ENCODE measurements around the gene EIF4E.
"Not testable (repeated sequence)": the region's sequence is repeated elsewhere in the genome, so short reads cannot be mapped to it uniquely, and the experiment has no call there.

EIF4E gene

DNA sequence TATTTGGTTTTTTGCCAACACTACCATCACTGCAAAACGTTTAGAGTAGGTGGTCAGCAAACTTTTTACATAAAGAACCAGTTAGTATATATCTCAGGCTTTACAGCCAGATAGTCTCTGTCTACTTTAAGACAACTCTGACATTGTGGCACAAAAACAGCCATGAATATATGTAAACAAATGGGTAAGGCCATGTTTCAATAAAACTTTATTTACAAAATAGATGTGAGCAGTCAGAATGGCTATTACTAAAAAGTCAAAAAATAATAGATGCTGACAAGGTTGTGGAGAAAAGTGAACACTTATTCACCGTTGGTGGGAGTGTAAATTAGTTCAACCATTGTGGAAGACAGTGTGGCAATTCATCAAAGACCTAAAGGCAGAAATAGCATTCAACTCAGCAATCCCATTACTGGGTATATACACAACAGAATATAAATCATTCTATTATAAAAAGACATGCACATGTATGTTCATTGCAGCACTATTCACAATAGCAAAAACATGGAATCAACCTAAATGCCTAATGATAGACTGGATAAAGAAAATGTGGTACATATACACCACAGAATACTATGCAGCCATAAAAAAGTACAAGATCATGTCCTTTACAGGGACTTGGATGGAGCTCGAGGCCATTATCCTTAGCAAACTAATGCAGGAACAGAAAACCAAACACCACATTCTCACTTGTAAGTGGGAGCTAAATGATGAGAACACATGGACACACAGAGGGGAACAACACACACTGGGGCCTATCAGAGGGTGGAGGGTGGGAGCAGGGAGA lies 56.6 kb downstream of the EIF4E start:
- DNase-seq: not testable (repeated sequence)

DNA sequence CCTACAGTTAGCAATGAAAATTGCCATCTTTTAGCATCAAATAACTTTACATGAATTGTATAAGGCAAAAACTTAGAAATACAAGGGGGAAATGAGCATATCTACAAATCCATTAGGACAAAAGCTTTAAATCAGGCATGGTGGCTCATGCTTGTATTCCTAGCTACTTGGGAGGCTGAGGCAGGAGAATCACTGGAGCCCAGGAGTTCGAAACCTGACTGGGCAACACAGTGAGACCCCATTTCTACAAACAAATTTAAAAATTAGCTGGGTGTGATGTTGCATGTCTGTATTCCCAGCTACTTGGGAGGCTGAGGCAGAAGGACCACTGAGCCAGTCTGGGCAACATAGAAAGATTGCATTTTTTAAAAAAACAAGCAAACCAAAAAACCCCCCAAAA lies 61.3 kb downstream of the EIF4E start:
- DNase-seq: no peak

DNA sequence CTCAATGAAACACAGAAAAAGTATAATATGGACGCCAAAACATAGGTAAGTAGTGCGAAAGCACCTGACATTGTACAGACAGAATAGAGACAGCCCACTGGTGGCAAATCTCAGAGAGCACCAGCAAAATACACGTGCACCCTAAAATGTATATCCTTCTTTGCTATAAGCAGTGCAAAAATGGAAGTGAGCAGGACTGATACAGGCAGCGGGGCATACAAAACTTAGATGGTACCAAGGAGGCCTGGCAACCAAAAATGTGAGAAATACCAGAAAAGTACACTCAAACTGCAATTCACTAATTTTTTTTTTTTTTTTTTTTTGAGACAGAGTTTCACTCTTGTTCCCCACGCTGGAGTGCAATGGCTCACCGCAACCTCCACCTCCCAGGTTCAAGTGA lies 63.9 kb downstream of the EIF4E start:
- no peak for DNase-seq

DNA sequence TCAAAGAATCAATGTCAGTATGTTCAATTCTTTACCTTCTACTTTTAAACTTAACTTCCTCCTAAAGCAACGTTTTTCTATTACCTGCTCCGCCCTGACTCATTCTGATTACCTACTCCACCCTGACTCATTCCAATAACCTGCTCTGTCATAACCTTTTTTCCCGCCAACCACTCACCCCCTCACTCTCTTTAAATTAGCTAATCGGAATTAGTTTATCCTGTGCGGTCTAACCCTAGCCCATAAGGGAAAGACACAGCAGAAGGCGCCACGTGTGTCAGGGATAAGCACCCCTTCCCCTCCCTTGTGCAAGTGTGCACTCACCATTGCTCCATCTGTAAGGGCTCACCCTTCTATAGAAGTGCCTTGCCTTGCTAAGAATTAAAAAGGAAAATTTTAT lies 64.4 kb downstream of the EIF4E start:
- no peak for DNase-seq

DNA sequence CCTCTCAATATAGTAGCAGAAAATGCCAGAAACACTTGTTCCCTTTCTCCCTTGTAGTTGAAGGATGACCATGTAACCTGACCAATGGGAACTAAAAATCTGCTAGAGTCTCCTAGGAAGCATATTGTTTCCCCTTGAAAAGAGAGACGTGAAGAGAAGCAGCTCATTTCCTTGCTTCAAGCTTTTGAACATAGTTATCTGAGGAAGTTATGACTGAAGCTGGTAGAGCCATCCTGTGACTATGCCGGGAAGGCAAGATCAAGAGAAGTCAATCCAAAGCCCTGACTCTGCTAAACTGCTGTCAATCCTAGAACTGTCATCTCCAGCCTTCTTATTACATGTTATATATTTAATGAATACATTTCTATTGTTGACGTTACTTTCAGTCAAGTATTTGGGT lies 66.6 kb downstream of the EIF4E start:
- no peak for DNase-seq

DNA sequence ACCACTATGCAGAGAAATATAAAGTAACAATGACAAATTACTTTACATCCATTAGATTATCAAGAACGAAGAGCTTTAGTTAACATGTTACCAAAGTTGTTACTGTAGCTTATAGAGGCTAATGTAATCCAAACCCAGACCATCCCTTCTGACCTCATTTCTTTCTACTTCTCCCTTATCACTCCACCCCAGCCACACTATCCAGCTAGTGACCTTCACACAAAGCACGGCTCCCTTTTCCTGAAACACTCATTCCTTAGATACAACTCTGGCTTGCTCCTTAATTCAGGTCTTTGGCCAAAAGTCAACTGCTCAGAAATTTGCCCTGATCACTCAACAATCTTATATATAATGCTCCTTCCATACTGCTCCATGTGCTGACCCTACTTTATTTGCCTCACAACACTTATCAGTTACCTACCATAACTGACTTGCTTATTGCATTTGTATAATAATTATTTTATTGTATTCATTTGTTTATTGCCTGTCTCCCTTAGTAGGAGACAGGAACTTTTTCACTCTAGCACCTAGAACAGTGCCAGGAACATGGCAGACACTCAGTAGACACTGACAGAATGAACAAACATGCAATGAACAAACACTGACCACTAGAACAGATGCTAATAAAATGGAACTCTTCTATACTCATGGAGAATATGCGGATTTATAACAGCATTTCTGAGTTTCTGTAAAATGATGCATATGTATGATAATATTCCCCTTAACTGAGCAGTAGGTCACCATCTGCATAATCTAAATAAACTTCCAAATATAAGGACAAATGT lies 67.6 kb downstream of the EIF4E start:
- no peak for DNase-seq

DNA sequence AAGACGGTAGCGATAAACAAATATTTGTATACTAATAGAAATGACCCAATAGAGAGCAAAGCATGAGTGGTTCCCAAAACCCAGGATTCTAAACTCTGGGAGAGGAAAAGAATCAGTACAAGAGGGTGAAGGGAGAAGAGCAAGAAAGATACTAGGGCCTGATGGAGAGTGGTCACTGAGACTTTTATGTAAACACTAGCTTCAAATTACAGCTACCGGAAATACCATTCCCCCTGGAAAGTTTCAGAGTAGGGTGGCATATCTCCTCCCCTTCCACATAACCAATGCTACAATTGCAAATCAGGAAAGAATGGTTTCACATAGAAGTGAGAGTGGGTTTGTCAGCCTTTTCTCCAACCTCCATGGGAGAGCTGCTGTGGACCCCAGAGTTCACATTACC lies 77.1 kb downstream of the EIF4E start:
- no peak for DNase-seq

DNA sequence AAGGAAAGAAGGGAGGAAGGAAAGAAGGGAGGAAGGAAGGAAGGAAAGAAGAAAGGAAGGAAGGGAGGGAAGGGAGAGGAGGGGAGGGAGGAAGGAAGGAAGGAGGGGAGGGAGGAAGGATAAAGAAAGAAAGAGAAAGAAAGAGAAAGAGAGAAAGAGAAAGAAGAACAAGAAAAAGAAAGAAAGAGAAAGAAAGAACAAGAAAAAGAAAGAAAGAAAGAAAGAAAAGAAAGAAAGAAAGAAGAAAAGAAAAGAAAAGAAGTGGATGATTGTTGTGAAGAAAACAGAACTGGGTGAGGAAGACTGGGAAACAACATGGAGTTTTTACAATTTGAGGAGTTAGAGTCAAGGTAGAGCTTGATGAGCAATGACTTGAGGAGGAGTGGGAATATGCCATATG lies 78.0 kb downstream of the EIF4E start:
- DNase-seq: no peak

DNA sequence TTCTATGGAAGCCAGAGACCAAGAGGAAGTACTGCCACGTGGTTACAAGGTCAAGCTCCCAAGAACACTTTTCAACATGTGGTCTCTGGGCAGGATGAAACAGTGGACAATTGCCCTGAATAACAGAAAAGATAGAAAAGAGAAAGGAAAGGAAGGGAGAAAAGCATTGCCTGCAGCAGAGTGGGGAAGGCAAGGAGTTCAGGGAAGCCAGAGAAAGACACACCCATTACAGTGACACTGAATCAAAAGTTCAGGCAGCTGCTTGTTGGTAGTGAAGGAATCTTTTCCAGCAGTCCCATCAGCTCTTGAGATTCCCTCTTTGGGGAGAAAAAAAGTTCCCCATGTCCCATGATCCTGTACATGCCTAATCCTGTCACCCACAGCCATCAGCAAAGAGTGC lies 80.5 kb downstream of the EIF4E start:
- no peak for DNase-seq

DNA sequence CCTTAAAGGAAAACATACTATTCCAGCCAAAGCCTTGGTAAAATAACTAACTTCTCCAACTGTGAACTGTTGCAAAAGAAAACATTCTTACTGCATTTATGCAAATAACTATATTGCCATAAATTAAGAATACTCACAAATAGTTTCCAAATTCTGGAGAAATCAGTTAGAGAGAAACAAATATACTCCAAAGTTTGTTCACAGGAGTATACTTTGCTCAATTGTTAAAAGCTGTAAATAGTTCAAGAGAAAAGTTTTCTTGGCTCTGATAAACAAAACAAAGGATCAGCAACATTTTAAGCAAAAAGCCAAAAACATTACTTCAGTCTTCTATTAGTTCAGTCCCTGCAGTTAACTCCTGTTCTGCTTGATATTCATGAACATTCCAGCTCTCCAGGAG lies 83.0 kb downstream of the EIF4E start:
- DNase-seq: no peak

DNA sequence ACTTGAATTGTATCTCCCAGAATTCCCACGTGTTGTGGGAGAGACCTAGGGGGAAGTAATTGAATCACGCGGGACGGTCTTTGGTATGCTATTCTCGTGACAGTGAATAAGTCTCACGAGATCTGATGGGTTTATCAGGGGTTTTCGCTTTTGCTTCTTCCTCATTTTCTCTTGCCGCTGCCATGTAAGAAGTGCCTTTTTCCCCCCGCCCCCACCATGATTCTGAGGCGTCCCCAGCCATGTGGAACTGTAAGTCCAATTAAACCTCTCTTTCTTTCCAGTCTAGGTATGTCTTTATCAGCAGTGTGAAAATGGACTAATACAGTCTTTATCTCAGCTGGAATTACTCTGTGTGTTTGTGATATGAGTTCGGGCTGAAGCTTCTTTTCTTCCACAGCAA lies 86.0 kb downstream of the EIF4E start:
- not testable (repeated sequence) for DNase-seq

DNA sequence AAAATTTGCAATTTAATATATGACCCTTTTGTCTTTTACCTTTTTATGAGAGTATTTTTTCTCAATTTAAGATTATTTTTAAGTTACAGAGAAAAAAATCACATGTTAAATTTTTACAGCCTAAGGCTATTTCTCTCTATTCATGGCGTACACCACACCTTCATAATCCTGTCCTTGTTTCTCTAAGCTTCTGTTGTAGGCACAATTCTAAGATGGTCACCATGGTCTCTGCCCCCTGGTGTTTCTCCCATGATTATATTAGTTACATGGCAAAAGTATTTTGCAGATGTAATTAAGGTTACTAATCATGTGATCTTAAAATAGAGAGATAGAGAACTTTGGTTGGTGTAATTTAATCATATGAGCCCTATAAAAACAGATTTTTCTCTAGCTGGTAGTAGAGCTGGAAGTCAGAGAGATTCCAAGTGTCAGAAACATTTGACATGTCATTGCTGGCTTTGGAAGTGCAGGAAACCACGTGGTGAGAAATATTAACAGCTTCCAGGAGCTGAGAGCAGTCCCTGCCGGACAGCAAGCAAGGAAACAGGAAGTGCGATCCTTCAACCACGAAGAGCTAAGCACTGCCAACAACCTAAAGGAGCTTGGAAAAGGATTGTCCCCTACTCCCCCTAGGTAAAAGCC lies 89.8 kb downstream of the EIF4E start:
- peak in 1 of 3 experiments; percentile 5 for DNase-seq

DNA sequence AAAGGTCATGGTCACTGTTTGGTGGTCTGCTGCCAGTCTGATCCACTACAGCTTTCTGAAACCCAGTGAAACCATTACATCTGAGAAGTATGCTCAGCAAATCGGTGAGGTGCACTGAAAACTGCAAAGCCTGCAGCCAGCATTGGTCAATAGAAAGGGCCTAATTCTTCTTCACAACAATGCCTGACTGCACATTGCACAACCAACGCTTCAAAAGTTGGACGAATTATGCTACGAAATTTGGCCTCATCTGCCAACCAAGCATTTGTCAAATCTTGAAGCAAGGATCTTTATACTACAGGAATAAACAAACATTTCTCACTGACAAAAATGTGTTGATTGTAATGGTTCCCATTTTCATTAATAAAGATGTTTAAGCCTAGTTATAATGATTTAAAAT lies 90.4 kb downstream of the EIF4E start:
- no peak for DNase-seq

DNA sequence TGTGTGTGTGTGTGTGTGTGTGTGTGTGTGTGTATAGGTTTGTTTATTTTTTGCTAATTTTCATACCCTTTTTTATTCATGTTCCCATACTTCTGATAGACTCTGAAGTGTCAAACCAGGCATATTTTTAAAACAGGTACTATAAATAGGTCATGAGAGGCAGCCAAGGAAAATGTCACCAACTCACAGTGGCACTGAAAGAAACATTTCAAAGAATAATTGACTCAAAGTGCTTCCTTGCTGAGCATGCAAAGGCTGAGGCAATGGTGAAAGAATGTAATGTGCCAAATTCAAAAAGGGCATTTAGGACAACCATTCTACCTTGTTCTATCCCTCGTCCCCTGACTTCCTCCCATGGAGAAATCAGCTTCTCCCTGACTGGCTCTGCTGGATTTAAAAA lies 95.5 kb downstream of the EIF4E start:
- no peak for DNase-seq

DNA sequence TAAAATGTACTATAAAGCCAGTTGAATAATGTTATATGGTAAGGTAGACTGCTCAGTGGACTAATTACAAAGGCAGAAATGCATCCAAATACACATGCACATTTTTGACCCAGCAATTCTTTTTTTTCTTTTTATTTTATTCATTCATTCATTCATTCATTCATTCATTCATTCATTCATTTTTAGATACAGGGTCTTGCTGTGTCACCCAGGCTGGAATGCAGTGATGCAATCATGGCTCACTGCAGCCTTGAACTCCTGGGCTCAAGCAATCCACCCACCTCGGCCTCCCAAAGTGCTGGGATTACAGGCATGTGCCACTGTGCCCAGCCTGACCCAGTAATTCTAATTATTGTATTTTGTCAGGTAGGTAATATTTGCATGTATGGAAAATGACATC lies 97.9 kb downstream of the EIF4E start:
- DNase-seq: not testable (repeated sequence)

All from NCI-H1417 (cell line).